Glutamatergic neuron (in vitro differentiated cells): ENCODE measurements around the gene PAK2. TPM values are rescaled to one million over a fixed set of nuclear protein-coding genes. Genes with fewer than 3 reads are reported as not detected.

Experiments
- DNase-seq: peaks from one replicate; pipeline ENCODE4 v3.0.0; 2022
- H3K27ac Mint-ChIP-seq: one replicate; pipeline ENCODE4 v1.8.0; 2020; ENCODE audit warnings: mild to moderate bottlenecking, mixed read lengths, inconsistent platforms; ENCODE audit not compliant: unreplicated experiment
- H3K27me3 Mint-ChIP-seq: one replicate; pipeline ENCODE4 v1.8.0; 2020; ENCODE audit warnings: mild to moderate bottlenecking, moderate library complexity, mixed read lengths, inconsistent platforms; ENCODE audit not compliant: unreplicated experiment
- H3K36me3 Mint-ChIP-seq: one replicate; pipeline ENCODE4 v1.8.0; 2020; ENCODE audit warnings: mild to moderate bottlenecking, mixed read lengths, inconsistent platforms; ENCODE audit not compliant: unreplicated experiment
- H3K4me1 Mint-ChIP-seq: one replicate; pipeline ENCODE4 v1.8.0; 2020; ENCODE audit warnings: mild to moderate bottlenecking, low read depth, mixed read lengths, inconsistent platforms; ENCODE audit not compliant: unreplicated experiment
- H3K4me3 Mint-ChIP-seq: one replicate; pipeline ENCODE4 v1.8.0; 2020; ENCODE audit warnings: mild to moderate bottlenecking, mixed read lengths, inconsistent platforms; ENCODE audit not compliant: unreplicated experiment
- H3K9me3 Mint-ChIP-seq: one replicate; pipeline ENCODE4 v1.8.0; 2020; ENCODE audit warnings: mild to moderate bottlenecking, moderate library complexity, mixed read lengths, inconsistent platforms; ENCODE audit not compliant: unreplicated experiment
- CTCF ChIP-seq: fragments of 200-600 bp; sonication (generic); IDR thresholded peaks from one replicate; pipeline ENCODE4 v1.5.0; 2021; ENCODE audit not compliant: partially characterized antibody, unreplicated experiment
- total RNA-seq: library from RNA; stranded (reverse); fragmentation: NEBNext Ultra II Directional; extraction: Animal tissue kit (Norgen Biotek cat#: 25700); gene quantifications from one replicate; pipeline ENCODE4 v1.2.1, GENCODE V29; 2021; ENCODE audit not compliant: unreplicated experiment

PAK2 gene
- total RNA-seq, 1 donor from 2014 or later = 128 TPM

GRCh38 chr3:196763179-196763578 lies 23.5 kb downstream of the PAK2 start:
- no peak for TF ChIP-seq CTCF
- peaks cover 12% of the 10 kb centered on the region for H3K9me3 Mint-ChIP-seq
- H3K27me3 Mint-ChIP-seq = peaks cover 4% of the 10 kb centered on the region
- no peak overlapping the region for H3K4me3 Mint-ChIP-seq
- no peak overlapping the region for H3K27ac Mint-ChIP-seq
- H3K36me3 Mint-ChIP-seq = peaks cover 15% of the 10 kb centered on the region
- H3K4me1 Mint-ChIP-seq = no peaks in the 10 kb centered on the region
- DNase-seq = no peak

- no peak overlapping the region for H3K4me3 Mint-ChIP-seq
- peaks cover 13% of the 10 kb centered on the region for H3K36me3 Mint-ChIP-seq
- H3K9me3 Mint-ChIP-seq = peaks cover 10% of the 10 kb centered on the region
- H3K4me1 Mint-ChIP-seq = no peaks in the 10 kb centered on the region
- no peak for TF ChIP-seq CTCF
- H3K27me3 Mint-ChIP-seq = peaks cover 3% of the 10 kb centered on the region
- no peak for DNase-seq
- no peak overlapping the region for H3K27ac Mint-ChIP-seq
Measured at GRCh38 chr3:196765454-196765853, 25.8 kb downstream of the PAK2 start.

GRCh38 chr3:196771067-196771466 lies 31.4 kb downstream of the PAK2 start:
- H3K4me1 Mint-ChIP-seq = peaks cover 24% of the 10 kb centered on the region
- peaks cover 1% of the 10 kb centered on the region for H3K27me3 Mint-ChIP-seq
- no peak for TF ChIP-seq CTCF
- H3K36me3 Mint-ChIP-seq = no peaks in the 10 kb centered on the region
- H3K27ac Mint-ChIP-seq = peak overlapping the region; percentile 74
- no peak overlapping the region for H3K4me3 Mint-ChIP-seq
- H3K9me3 Mint-ChIP-seq = peaks cover 3% of the 10 kb centered on the region
- no peak for DNase-seq

GRCh38 chr3:196772102-196772501 lies 32.4 kb downstream of the PAK2 start:
- Mint-ChIP-seq H3K9me3 (peaks cover 6% of the 10 kb centered on the region), H3K4me3 (peak overlapping the region; percentile 31), H3K27ac (peak overlapping the region; percentile 74), H3K4me1 (peaks cover 24% of the 10 kb centered on the region), H3K36me3 (no peaks in the 10 kb centered on the region), H3K27me3 (no peaks in the 10 kb centered on the region)
- no peak for TF ChIP-seq CTCF
- DNase-seq = no peak

GRCh38 chr3:196772897-196773296 lies 33.2 kb downstream of the PAK2 start:
- DNase-seq = no peak
- no peaks in the 10 kb centered on the region for H3K27me3 Mint-ChIP-seq
- no peak overlapping the region for H3K4me3 Mint-ChIP-seq
- no peak overlapping the region for H3K27ac Mint-ChIP-seq
- peaks cover 6% of the 10 kb centered on the region for H3K9me3 Mint-ChIP-seq
- no peaks in the 10 kb centered on the region for H3K36me3 Mint-ChIP-seq
- peaks cover 27% of the 10 kb centered on the region for H3K4me1 Mint-ChIP-seq
- no peak for TF ChIP-seq CTCF
